Stimulated activated CD4-positive, alpha-beta T cell treated with anti-CD3 and anti-CD28 coated beads, Interleukin-1b, Interleukin-23, amount 100 ng/mL, for 4 hours (primary cell): ENCODE measurements around the gene STX4.
A peak's percentile ranks its signal among the peaks of the same experiment; 100 is the strongest.

Experiments used
- DNase-seq, 2 donors: peaks; one replicate each; pipeline ENCODE4 v3.0.0-alpha.2; 2020; ENCODE audit warnings: low read depth in 2 of 2

The STX4 gene

GRCh38 chr16:31032736-31033708 is at the start of gene STX4:
TSS of gene STX4 (plus strand) at chr16:31033558. CDS start at chr16:31033806, 248 bp downstream.
- DNase-seq, result peak; percentile 93 to 94

GRCh38 chr16:30983898-30984610 is 49.3 kb upstream of the STX4 start:
- no peak for DNase-seq

- DNase-seq, result peak; percentile 82 to 84
These were observed 48.5 kb upstream of the STX4 start, which contains the start of gene HSD3B7 for GRCh38 chr16:30984669-30985400. TSS of gene HSD3B7 (plus strand) at chr16:30985207. CDS start at chr16:30985659, 452 bp downstream.

- DNase-seq, result no peak
These were observed 47.8 kb upstream of the STX4 start for GRCh38 chr16:30985401-30986128.

GRCh38 chr16:30986129-30986991 is 47.0 kb upstream of the STX4 start:
- no peak for DNase-seq

GRCh38 chr16:30987581-30988190 is 45.7 kb upstream of the STX4 start:
- no peak for DNase-seq

GRCh38 chr16:30989469-30990047 is 43.8 kb upstream of the STX4 start:
- no peak for DNase-seq

GRCh38 chr16:30990105-30990504 is 43.3 kb upstream of the STX4 start:
- DNase-seq, result no peak

- no peak for DNase-seq
These were observed 42.3 kb upstream of the STX4 start for GRCh38 chr16:30991052-30991451.

GRCh38 chr16:30992276-30992780 is 41.0 kb upstream of the STX4 start:
- DNase-seq, result no peak

GRCh38 chr16:30992931-30993816 is 40.2 kb upstream of the STX4 start:
- DNase-seq, result no peak

GRCh38 chr16:30995927-30996323 is 37.4 kb upstream of the STX4 start:
- no peak for DNase-seq

- DNase-seq, result no peak
These were observed 36.9 kb upstream of the STX4 start for GRCh38 chr16:30996324-30996984.

GRCh38 chr16:30996985-30997724 is 36.2 kb upstream of the STX4 start:
- DNase-seq, result peak; percentile 82 to 86

- no peak for DNase-seq
These were observed 35.3 kb upstream of the STX4 start for GRCh38 chr16:30997725-30998711.
